CD4-positive, alpha-beta T cell treated with Interleukin-6 at 100 ng/mL for 8 hours (primary cell): ENCODE results near the gene WWTR1.

ENCODE experiments used
- DNase-seq: peaks from one replicate; pipeline ENCODE4 v3.0.0-alpha.2; 2020; ENCODE audit warnings: mixed read lengths, low spot score

The WWTR1 gene

DNA sequence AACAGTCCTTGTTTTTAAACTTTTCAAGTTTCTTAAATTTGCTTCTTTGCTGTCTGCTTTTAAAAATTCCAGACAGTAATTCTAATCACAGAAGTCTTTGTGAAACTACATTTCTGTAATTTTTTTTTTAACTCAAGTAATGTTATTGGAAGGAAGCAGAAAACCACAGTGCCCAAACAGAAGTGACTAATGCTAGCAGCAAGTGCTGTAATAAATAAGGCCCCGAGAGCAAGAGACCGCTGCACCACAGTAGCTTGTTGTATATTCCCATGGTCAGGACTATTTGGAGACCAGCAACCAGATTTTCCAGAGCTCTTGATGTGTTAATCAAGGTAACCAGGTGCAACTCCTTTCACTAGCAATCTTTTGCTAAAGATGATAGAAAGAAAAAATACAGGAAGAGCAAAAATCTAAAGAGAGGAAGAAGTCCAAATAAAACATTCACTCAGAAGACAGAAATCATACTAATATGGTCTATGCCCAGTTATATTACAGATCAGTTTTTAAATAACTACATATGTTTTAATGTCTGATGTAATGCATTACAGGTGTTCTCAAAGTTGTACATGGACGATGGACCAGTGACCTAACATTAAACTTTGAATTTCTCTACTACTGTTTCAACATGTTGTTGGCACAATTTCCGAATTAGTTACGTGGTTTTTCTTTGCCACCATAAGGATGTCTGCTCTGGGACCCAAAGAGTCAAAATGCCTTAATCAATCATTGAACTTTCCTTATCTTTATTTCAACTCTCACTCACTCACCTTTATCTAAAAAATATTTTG is 36.4 kb downstream of the WWTR1 start:
- no peak for DNase-seq

DNA sequence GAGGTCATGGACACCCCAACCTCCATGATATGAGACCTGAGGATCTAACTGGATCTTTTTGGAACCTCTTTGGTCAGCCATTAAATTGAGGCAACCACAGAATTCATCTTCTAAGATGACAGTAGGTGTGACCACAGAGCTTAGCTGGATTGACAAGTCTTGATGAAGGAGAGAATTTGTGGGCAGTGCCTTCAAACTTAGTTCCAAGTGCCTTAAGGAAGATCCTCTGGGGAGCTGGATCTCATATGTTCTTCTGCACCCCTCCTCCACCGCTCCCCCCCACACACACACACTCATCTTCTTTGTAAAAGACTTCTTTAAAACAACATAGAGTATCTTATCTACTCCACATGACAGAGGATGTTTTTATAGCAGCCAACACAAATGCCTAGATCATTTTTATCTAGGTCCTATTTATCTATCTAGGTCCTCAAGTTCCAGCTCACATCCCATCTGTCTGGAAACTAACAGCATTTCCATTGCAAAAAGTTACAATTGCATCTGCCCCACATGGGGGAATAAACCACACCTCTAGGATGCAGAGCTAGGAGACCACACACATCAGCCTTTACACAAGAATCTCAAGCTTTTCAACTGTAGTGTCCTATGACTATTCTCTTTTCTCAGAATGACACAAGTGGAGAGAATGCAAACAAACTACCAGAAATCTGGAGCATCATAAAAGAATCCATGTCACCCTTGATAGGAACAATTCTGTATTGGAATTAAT is 37.4 kb downstream of the WWTR1 start:
- DNase-seq = no peak

DNA sequence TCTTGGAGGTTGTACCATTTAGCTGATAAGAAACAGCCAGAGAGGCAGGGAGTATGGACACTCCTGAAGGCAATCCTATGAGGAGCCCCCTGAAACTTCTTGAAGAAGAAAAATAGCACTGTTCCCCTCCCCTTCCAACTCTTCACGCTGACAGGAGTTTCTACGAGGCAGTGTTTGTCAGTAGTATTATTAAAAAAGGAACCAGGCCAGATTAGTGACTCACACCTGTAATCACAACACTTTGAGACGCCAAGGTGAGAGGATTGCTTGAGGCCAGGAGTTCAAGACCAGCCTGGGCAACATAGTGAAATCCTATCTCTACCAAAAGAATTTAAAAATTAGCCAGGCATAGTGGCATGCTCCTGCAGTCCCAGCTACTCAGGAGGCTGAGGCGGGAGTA is 38.7 kb downstream of the WWTR1 start:
- no peak for DNase-seq

DNA sequence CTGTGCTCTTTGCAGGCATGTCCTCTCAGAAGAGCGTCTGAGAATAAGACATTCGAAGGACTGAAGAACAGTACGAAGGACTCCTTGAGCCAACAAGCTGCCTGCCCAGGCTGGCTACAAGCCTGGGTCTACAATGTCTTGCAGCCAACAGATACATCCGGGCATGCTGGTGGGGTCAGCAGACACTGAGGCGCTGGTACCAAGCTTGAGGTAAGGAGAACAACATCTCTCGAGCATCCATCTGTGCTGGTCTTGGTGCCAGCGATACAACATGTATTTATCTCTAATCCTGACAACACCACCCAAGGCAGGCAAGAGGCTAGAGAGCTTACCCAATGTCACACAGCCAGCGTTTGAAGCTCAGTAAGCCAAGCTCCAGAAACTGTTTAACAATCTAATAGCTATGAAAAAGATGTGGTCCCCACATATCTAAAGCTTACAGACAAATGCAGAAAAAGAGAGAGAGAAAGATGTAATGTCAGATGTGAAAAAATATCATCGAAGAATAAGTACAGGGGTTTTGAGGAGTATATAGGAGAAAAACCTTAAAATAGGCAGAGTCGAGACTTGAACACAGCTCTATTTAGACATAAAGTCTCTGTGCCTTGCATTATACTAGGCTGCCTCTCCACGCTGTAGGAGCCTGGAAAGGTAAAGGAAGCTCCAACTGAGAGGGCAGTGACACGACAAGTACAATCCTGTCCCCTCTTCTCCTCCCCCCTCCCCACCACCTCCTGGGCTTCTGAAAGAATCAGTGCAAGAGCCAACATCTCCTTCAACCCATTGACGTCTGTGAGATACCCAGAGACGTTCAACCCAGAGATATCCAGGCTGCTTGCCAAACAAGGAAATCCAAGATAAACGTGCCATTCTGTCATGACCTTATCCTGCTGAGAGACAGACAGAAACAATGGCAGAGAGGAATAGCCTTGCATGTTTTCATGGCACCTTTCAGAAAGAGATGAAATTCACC is 39.4 kb downstream of the WWTR1 start:
- no peak for DNase-seq

DNA sequence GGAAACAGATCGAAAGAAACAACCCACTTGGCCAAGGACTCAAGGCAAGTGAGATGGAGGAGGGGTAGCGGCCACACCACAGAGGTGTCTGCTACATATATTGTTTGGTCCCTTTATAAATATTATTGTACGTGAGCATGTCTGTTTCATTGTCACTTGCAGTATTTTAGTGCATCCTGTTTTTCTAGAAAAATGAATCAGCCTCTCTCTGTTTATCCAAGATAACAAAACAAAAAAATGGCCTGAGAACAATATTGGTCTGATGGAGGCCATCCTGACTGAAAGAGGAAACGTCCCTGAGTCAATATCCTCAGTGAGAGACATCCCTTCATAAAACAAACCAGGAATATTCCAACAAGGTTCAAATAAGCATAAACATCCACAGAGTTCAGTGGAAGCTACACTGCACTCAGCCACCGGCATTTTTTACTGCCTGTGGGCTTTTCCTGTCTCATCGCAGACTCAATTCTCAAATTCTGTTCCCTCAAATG is 42.0 kb downstream of the WWTR1 start:
- no peak for DNase-seq

DNA sequence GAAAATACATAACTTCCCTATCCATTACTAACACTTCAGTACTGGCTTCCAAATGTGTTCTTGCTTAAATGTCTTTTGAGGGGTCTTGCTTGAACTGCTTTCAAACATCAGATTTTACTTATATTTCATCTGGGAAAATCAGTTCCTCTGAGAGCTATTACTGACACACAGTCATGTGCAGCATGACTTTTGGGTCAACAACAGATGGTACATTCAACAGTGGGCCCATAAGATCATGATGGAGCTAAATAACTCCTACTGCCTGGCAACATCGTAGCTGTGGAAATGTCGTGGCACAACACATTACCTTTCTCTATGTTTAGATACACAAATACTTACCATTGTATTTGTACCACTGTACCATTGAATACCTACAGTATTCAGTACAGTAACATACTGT is 43.8 kb downstream of the WWTR1 start:
- DNase-seq = no peak

DNA sequence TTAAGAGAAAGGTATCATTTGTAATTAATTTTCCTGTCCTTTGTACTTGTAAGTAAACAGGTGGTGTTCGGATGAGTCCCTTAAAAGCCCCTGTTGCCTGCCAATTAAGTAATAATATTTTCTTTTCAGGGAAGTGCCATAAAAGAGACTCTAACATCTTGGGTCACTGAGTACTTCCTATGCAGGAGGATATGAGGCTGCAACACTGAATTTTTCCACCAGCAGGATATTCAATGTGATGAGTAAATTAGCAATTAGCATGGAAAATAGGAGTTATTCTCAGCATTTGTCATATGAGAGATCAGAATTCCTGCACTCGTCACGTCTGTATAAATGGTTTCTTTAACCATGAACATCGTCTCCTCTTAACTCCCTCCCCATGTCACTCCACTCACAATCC is 45.4 kb downstream of the WWTR1 start:
- no peak for DNase-seq

DNA sequence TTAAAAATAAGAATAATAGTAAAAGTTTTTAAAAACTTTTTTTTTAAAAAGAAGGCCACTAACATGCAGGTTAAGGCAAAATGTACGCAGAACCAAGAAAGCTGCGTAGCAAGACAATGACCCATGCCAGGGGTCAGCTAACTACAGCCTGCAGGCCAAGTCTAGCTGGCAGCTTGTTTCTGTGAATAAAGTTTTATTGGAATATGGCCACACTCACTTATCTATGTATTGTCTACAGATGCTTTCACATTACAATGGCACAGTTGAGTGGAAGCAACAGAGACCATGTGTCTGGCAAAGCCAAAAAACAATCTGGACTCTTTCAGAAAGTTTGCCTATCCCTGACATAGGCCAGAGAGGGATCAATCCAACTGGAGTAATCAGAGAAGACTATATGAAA is 46.7 kb downstream of the WWTR1 start:
- no peak for DNase-seq

DNA sequence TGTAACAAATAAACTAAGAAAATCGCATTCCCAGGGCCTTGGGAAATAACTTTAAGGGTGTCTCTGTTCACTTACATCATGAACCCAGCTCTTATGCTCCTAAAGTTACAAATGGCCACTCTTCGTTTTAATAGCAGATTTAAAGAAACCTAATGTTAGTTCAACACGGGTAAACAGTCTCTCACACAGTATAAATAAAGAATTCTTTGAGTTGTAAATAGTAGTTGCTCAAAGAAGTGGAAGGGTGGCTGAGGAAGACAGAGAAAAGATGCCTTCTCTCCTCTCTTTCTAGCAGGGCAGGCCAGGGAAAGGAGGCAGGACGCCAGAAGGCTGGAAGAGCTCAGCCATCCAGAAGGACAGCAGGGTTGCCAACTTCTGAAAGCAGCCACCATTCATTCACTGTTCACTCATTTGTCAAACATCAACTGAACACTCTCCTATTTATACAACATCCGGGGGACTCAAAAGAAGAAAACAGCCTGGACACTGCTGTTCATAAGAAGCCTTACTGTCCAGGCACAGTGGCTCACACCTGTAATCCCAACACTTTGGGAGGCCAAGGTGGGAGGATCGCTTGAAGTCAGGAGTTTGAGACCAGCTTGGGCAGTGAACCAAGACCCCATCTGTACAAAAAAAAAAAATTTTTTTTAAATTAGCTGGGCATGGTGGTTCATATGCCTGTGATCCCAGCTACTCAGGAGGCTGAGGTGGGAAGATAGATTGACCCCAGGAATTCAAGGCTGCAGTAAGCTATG is 47.3 kb downstream of the WWTR1 start:
- DNase-seq = no peak

DNA sequence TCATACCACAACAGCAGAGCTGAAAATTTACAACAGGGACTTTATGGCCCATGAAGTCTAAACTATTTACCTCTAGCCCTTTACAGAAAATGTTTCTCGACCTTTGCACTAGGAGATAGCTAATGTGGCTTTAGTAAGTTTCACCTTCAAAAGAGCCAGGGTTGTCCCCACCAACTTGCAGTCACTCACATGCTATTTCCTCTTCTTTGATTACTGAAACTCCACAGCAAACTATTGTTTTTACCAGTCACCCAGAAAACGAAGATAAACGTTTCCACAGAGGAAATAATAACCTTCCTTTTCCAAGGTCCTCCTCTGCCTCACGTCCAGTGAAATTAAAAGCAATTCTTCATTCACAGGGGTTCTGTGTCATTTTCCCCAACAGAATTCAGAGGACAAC is 48.2 kb downstream of the WWTR1 start:
- DNase-seq = no peak

DNA sequence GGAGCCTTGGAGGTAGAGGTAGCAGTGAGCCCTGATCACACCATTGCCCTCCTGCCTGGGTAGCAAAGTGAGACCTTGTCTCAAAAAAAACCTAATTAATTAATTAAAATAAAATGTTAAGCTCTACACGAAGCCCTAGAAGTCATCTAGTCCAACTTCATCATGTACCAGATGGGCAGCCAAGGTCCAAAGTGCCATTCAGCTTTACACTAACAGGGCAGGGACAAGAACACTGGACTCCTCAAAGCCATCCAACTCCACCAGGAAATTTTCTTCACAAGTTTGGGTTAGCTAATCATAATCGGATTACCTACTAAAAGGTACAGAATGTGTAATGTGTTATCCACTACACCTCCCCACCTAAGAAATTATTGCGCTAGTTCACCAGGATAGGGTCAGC is 48.8 kb downstream of the WWTR1 start:
- no peak for DNase-seq

DNA sequence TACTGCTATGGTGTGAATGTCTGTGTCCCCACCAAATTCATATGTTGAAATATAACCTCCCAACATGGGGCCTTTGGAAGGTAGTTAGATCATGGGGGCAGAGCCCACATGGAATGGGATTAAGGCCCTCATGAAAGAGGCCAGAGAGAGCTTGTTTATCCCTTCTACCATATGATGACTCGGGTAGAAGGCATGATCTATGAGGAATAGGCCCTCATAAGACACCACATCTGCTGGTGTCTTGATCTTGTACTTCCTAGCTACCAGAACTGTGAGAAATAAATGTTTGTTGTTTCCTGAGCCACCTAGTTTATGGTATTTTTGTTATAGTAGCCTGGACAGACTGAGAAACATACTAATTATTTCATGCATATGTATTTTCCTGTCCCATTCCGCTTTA is 51.9 kb downstream of the WWTR1 start:
- no peak for DNase-seq

DNA sequence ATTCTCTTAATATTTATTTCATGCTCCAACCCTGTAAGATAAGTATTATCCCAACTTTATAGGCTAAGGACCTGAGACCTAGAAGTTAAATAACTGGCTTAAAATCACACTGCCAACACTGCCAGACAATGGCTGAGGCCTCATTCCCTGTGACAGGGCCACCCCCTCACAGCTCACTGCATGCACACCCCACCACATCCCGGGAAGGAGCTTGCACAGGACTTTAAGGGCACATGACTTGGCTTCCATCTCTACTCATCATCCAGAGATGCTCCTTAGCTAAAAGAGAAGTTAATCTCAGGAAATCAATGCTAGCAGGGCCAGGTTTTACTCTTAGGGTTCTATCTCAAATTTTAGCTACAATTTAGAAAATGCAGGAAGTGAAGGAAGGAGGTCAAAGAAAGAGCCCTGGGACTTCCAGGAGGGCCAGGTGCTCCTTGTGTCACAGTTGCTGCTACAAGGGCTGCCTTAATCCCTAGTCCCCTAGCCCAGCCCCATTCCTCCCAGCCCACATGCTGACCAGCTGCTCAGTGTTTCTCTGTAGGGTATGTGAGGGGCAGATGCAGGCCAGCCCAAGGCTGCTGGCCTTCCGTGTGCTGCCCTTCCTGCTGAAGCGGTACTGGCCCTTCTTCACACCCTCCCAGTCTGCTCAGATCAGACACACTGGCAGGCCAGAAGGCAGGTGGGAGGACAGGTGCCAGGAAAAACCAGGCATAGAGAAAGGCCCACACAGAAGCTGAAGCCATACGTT is 53.5 kb downstream of the WWTR1 start:
- no peak for DNase-seq

DNA sequence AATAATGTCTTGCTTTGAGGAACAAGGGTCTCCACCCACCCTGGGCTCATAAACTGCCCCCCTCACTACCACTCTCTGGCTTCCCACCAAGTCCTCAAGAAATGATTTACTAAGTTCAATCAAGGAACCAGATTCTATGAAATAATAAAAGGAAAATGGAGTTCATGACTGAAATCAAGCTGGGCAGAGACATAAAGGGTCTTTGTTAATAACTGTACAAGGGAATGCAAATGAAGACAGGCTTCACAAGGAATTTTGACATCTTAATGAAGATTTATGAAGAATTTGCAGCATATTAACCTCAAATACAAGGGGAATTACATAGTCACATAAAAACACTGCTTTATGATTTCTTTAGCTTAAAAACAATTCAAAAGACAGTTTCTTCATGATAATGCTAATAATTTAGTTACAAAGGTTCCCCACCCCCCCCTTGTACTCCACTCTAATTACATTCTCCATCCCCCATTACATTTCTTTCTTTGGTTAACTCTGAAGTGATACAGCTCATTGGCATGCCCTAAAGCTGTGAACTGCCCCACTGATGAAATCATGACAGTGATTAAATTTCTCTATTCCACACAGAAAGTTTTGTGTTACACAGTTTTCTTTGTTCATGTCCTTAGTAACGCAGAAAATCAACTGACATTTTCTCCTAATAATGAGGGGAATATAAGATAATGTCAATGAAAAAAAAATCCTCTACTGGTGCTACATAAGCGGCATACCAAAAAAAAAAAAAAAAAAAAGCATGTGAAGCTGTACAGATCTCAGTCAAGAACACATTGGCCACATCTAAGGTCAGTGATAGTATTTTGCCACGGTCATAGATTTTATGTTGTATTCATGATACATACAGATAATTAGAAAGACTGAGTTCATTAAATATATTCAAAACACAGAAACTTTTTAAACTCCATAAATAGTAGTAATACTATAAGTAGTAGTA is 54.4 kb downstream of the WWTR1 start:
- no peak for DNase-seq

DNA sequence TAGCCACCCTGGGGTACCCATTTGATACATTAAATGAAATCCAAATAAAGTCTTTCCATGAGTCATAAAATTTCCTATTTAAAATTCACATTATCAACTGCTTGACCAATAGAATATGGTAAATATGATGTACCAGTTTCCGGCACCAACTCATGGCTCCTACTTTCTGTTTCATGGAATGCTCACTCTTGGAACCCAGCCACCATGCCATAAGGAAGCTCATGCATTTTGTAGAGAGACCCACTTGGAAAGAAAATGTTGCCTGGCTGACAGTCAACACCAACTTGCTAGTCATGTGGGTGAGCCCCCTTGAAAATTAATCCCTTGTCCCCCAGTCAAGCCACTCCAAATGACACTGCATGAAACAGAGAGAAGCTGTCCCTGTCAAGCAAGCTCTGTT is 57.2 kb downstream of the WWTR1 start:
- DNase-seq = no peak

DNA sequence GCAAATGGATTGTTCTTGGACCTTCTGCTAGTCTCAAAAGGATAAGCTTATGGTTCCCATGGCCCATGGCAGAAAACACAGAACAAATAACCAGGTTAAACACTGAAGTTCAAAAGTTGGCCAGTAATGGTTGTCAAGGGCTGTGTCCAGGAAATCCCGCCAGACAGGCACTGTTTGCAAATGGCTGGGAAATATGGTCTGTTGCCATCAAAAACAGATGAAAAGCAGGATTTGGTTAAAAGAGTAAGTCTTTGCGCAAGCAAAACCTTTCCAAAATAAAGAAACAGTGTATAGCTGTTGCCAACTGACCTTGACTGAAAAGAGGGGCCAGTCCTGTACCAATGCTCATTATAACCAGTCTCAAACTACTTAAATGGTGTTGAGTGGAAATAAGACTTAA is 58.6 kb downstream of the WWTR1 start:
- DNase-seq = no peak

DNA sequence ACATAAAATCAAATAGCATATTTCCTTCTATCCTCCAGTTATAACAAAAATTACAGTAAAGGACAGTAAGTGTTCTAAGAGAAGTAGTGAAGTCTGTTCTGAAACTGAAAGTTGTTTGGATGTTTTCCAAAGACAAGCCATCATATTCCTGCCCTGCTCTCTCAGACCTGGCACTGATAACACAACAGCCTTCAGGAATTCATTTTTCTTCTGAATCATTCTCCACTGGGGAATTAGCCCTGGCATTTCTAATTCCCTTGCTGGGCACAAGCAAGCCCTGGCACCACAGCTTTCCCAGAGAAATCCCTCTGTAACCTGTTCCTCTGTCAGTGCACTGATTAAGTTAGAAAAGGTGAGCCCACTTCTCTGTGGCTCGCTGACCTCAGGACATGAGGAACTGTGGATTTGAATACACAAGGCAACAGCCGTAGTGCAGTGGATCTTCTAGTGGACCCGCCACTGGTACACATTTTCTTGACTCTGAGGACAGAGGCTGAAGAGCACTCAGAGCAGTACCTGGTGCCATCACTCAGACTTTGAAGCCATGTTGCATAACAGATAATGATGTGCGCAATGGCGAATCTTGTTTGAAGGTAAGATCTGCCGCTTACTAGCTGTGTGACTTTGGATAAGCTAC is 61.6 kb downstream of the WWTR1 start:
- no peak for DNase-seq

DNA sequence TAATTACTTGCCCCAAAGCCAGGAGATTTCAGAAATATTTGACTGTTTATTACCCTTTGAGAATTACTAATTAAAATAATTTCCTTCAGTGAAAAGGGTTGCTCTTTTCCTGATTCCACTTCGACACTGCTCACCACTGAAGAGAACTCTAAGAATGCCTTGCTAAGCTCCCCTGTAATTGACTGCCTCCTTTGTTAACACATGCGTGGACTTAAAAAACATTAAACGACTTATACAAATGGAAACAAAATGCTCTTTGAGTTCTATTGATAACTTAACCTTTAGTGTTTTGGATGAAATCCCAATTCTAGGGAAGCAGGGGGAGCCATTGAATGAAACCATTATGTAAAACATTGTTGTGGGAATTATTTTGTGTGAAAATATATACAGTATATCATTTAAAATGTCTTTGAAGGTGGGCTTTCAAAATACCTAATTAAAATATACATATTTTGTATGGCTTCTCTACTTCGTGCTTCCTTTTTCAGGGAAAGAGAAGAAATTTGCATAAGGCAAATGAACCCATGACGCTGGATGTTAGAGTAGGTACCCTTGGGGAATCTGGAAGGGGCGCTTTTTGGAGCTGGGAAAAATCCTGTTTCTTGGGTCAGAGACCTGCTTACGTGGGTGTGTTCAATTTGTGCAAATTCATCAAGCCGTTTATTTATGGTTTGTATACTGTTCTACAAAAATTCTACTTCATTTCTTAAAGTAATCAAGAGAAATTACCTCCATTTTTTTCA is 64.2 kb downstream of the WWTR1 start:
- no peak for DNase-seq
